ENCODE measurements around the gene SGCG.

GRCh38 chr13:23350009-23350408 is 169.2 kb downstream of the SGCG start:
- TF ChIP-seq MAX (IDR thresholded peaks at IDR 0.05) = no peak
- TF ChIP-seq TCF7L2 (IDR thresholded peaks at IDR 0.05; ENCODE audit: borderline replicate concordance, extremely low read depth, insufficient read depth, insufficient read length) = no peak
- TF ChIP-seq POLR2A (IDR thresholded peaks at IDR 0.05; ENCODE audit: borderline replicate concordance, extremely low read depth, insufficient read depth, insufficient read length) = no peak
- no peak for TF ChIP-seq ELF1 (IDR thresholded peaks at IDR 0.05; ENCODE audit: borderline replicate concordance, low read depth)
- no peak for TF ChIP-seq POLR2AphosphoS5 (IDR thresholded peaks at IDR 0.05; ENCODE audit: low read depth, low read length)
- no peak for TF ChIP-seq EZH2 (IDR thresholded peaks at IDR 0.05)
- TF ChIP-seq CTCF (IDR thresholded peaks at IDR 0.05 in 2 of 3, conservative IDR thresholded peaks at IDR 0.05 in 1 of 3; ENCODE audit: borderline replicate concordance in 1 of 3, insufficient read depth in 1 of 3, low read depth in 2 of 3, low read length in 2 of 3) = no peak
- TF ChIP-seq RAD21 (IDR thresholded peaks at IDR 0.05; ENCODE audit: low read depth) = no peak
- TF ChIP-seq REST (IDR thresholded peaks at IDR 0.05; ENCODE audit: low read depth) = no peak
- no peak for TF ChIP-seq SRF (IDR thresholded peaks at IDR 0.05; ENCODE audit: low read depth)
- no peak for TF ChIP-seq JUND (IDR thresholded peaks at IDR 0.05)
- no peak for TF ChIP-seq EGR1 (IDR thresholded peaks at IDR 0.05; ENCODE audit: low read depth)
- TF ChIP-seq SIN3A (IDR thresholded peaks at IDR 0.05; ENCODE audit: low read depth) = no peak
- no peak for TF ChIP-seq ATF3 (IDR thresholded peaks at IDR 0.05)

All from HCT116 (cell line).